ENCODE results near the gene ACTA2. TPM values are rescaled to one million over a fixed set of nuclear protein-coding genes. Genes with fewer than 3 reads are reported as not detected.

The ACTA2 gene
- total RNA-seq, 2 donors from 2014 or later: not detected

DNA sequence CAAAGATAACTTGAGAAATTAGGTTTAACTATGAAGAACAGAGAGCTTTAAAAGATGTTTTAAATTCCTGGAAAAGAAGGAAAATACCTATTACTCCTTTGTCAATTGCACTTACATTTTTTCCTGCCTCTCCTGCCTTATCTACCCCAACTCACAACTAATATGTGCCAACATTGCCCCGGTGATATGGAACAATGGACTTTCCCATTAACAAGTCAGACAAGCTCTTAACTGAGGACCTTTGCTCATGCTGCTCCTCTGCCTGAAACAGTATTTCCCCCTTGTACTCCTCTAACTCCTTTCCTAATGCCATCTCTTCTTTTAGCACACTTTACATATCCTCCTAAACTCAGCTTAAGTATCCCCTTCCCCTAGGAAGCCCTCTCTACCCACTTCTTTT, 4.8 kb upstream of the ACTA2 start:
- H3K36me3 ChIP-seq (ENCODE audit: control insufficient read depth, insufficient read depth, low read length): no peaks in the 10 kb centered on the region
- 92 to 100% methylated on average over 1 of the region's 1 CpG for WGBS, 2 experiments (ENCODE audit: insufficient coverage in 1 of 2, insufficient read length in 1 of 2)
- H3K27ac Mint-ChIP-seq: no peak overlapping the region
- peaks cover 10% of the 10 kb centered on the region for H3K4me1 Mint-ChIP-seq
- H3K4me3 Mint-ChIP-seq: no peak overlapping the region
- H3K4me1 ChIP-seq (ENCODE audit: control insufficient read depth, insufficient read depth, low read length): peaks cover 7% of the 10 kb centered on the region
- H3K4me3 ChIP-seq (ENCODE audit: low read length): no peak overlapping the region
- H3K36me3 Mint-ChIP-seq (ENCODE audit: low read depth): no peaks in the 10 kb centered on the region
- DNase-seq: no peak
- H3K27ac ChIP-seq (ENCODE audit: low read depth, low read length): no peak overlapping the region
- H3K9me3 ChIP-seq (ENCODE audit: control insufficient read depth, low read length): no peaks in the 10 kb centered on the region
- no peaks in the 10 kb centered on the region for H3K9me3 Mint-ChIP-seq
- no peaks in the 10 kb centered on the region for H3K27me3 Mint-ChIP-seq (ENCODE audit: insufficient read depth)
- H3K9ac ChIP-seq (ENCODE audit: extremely low read depth, low read length, poor library complexity, severe bottlenecking): no peak overlapping the region
- no peaks in the 10 kb centered on the region for H3K27me3 ChIP-seq (ENCODE audit: control insufficient read depth, insufficient read depth, low read length, poor library complexity, severe bottlenecking)
- TF ChIP-seq, protein P1, sequence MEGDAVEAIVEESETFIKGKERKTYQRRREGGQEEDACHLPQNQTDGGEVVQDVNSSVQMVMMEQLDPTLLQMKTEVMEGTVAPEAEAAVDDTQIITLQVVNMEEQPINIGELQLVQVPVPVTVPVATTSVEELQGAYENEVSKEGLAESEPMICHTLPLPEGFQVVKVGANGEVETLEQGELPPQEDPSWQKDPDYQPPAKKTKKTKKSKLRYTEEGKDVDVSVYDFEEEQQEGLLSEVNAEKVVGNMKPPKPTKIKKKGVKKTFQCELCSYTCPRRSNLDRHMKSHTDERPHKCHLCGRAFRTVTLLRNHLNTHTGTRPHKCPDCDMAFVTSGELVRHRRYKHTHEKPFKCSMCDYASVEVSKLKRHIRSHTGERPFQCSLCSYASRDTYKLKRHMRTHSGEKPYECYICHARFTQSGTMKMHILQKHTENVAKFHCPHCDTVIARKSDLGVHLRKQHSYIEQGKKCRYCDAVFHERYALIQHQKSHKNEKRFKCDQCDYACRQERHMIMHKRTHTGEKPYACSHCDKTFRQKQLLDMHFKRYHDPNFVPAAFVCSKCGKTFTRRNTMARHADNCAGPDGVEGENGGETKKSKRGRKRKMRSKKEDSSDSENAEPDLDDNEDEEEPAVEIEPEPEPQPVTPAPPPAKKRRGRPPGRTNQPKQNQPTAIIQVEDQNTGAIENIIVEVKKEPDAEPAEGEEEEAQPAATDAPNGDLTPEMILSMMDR (conservative IDR thresholded peaks at IDR 0.05): no peak

- H3K9me3 ChIP-seq (ENCODE audit: control insufficient read depth, low read length): no peaks in the 10 kb centered on the region
- WGBS, 2 experiments (ENCODE audit: insufficient coverage in 1 of 2, insufficient read length in 1 of 2): 100% methylated on average over 3 of the region's 4 CpGs; no CpG with 5 or more reads in 1 of the 2 experiments
- H3K4me1 Mint-ChIP-seq: no peaks in the 10 kb centered on the region
- no peak for DNase-seq
- TF ChIP-seq, protein P1 (conservative IDR thresholded peaks at IDR 0.05): no peak
- H3K9ac ChIP-seq (ENCODE audit: extremely low read depth, low read length, poor library complexity, severe bottlenecking): no peak overlapping the region
- H3K36me3 Mint-ChIP-seq (ENCODE audit: low read depth): no peaks in the 10 kb centered on the region
- H3K36me3 ChIP-seq (ENCODE audit: control insufficient read depth, insufficient read depth, low read length): no peaks in the 10 kb centered on the region
- H3K4me3 ChIP-seq (ENCODE audit: low read length): no peak overlapping the region
- no peak overlapping the region for H3K27ac ChIP-seq (ENCODE audit: low read depth, low read length)
- no peaks in the 10 kb centered on the region for H3K27me3 ChIP-seq (ENCODE audit: control insufficient read depth, insufficient read depth, low read length, poor library complexity, severe bottlenecking)
- no peaks in the 10 kb centered on the region for H3K9me3 Mint-ChIP-seq
- H3K27me3 Mint-ChIP-seq (ENCODE audit: insufficient read depth): no peaks in the 10 kb centered on the region
- H3K27ac Mint-ChIP-seq: no peak overlapping the region
- no peaks in the 10 kb centered on the region for H3K4me1 ChIP-seq (ENCODE audit: control insufficient read depth, insufficient read depth, low read length)
- H3K4me3 Mint-ChIP-seq: no peak overlapping the region
These were observed 2.0 kb upstream of the ACTA2 start for GRCh38 chr10:88954458-88955083.

DNA sequence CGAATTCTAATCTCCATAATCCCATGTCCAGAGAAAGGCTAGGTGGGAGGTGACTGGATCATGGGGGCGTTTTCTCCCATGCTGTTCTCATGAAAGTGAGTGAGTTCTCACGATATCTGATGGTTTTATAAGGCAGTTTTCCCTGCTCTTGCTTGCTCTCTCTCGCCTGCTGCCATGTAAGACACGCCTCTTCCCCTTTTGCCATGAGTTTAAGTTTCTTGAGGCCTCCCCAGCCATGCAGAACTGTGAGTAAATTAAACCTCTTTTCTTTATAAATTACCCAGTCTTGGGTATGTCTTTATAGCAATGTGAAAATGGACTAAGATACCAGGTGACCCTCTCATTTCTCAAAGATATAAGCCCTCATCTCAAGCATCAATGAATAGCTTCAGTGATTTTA, 1.1 kb upstream of the ACTA2 start:
- Mint-ChIP-seq H3K4me3 (no peak overlapping the region), H3K4me1 (no peaks in the 10 kb centered on the region), H3K36me3 (ENCODE audit: low read depth) (no peaks in the 10 kb centered on the region), H3K27me3 (ENCODE audit: insufficient read depth) (no peaks in the 10 kb centered on the region), H3K9me3 (no peaks in the 10 kb centered on the region), H3K27ac (no peak overlapping the region)
- Histone ChIP-seq H3K4me3 (ENCODE audit: low read length) (no peak overlapping the region), H3K9me3 (ENCODE audit: control insufficient read depth, low read length) (no peaks in the 10 kb centered on the region), H3K27me3 (ENCODE audit: control insufficient read depth, insufficient read depth, low read length, poor library complexity, severe bottlenecking) (no peaks in the 10 kb centered on the region), H3K4me1 (ENCODE audit: control insufficient read depth, insufficient read depth, low read length) (no peaks in the 10 kb centered on the region), H3K27ac (ENCODE audit: low read depth, low read length) (no peak overlapping the region), H3K36me3 (ENCODE audit: control insufficient read depth, insufficient read depth, low read length) (no peaks in the 10 kb centered on the region), H3K9ac (ENCODE audit: extremely low read depth, low read length, poor library complexity, severe bottlenecking) (no peak overlapping the region)
- 84 to 94% methylated on average over 4 to 5 of the region's 5 CpGs for WGBS, 2 experiments (ENCODE audit: insufficient coverage in 1 of 2, insufficient read length in 1 of 2)
- TF ChIP-seq, protein P1 (conservative IDR thresholded peaks at IDR 0.05): no peak
- no peak for DNase-seq

Data from endodermal cell (in vitro differentiated cells).